HG03432 (cell line): ENCODE data around the gene ZFAND2B.

Source experiments
- ATAC-seq: cut with Tn5 transposase; IDR thresholded peaks from one replicate; pipeline ENCODE4 v1.9.1; 2021; ENCODE audit warnings: mild to moderate bottlenecking, moderate library complexity; ENCODE audit not compliant: unreplicated experiment

Gene ZFAND2B

GRCh38 chr2:219220652-219221402 lies 14.2 kb downstream of the ZFAND2B start:
- no peak for ATAC-seq

GRCh38 chr2:219221957-219222518 lies 15.5 kb downstream of the ZFAND2B start:
- no peak for ATAC-seq

- no peak for ATAC-seq
These were observed 17.4 kb downstream of the ZFAND2B start for GRCh38 chr2:219223831-219224610.

GRCh38 chr2:219225350-219225749 lies 18.8 kb downstream of the ZFAND2B start:
- no peak for ATAC-seq

- ATAC-seq = no peak
These were observed 21.7 kb downstream of the ZFAND2B start for GRCh38 chr2:219228041-219228910.

- no peak for ATAC-seq
These were observed 22.3 kb downstream of the ZFAND2B start for GRCh38 chr2:219228911-219229304.

GRCh38 chr2:219229305-219230058 lies 22.9 kb downstream of the ZFAND2B start, which contains the start of the genes ANKZF1 and ATG9A:
ANKZF1 (plus strand) TSS chr2:219229806; CDS start chr2:219230258, 452 bp downstream.
ATG9A (minus strand) TSS chr2:219229636; CDS start chr2:219228024, 1,612 bp downstream.
- peak; percentile 98 for ATAC-seq

- peak; percentile 26 for ATAC-seq
These were observed 23.5 kb downstream of the ZFAND2B start for GRCh38 chr2:219230059-219230540.

- no peak for ATAC-seq
These were observed 27.7 kb downstream of the ZFAND2B start for GRCh38 chr2:219234331-219234730.

- ATAC-seq = no peak
These were observed 36.7 kb downstream of the ZFAND2B start for GRCh38 chr2:219243291-219243761.

GRCh38 chr2:219244789-219245147 lies 38.2 kb downstream of the ZFAND2B start:
- no peak for ATAC-seq

GRCh38 chr2:219245148-219245898 lies 38.7 kb downstream of the ZFAND2B start, which contains the start of the genes GLB1L and STK16:
GLB1L (minus strand) TSS chr2:219245444; CDS start chr2:219243573, 1,871 bp downstream.
STK16 (plus strand) TSS chr2:219245479; CDS start chr2:219246000, 521 bp downstream.
- peak; percentile 75 for ATAC-seq

GRCh38 chr2:219245899-219246230 lies 39.3 kb downstream of the ZFAND2B start:
- no peak for ATAC-seq

- ATAC-seq = no peak
These were observed 40.0 kb downstream of the ZFAND2B start for GRCh38 chr2:219246559-219246958.

- no peak for ATAC-seq
These were observed 41.4 kb downstream of the ZFAND2B start for GRCh38 chr2:219247678-219248642.

GRCh38 chr2:219248845-219249202 lies 42.2 kb downstream of the ZFAND2B start:
- ATAC-seq = no peak

- peak; percentile 38 for ATAC-seq
These were observed 42.8 kb downstream of the ZFAND2B start for GRCh38 chr2:219249203-219249980.
